ENCODE measurements around the gene BAIAP3. TPM values are rescaled to one million over a fixed set of nuclear protein-coding genes. Genes with fewer than 3 reads are reported as not detected.

BAIAP3 gene
- total RNA-seq, 1 donor from 2014 or later, result 3.9 TPM

GRCh38 chr16:1322407-1322806 is 11.0 kb upstream of the BAIAP3 start:
- intact Hi-C loops (cut with micrococcal nuclease), result no loop called here
- H3K9me3 ChIP-seq (replicated peaks), result no peaks in the 10 kb centered on the region
- H3K36me3 ChIP-seq, result peaks cover 81% of the 10 kb centered on the region
- H3K4me1 ChIP-seq, result peaks cover 23% of the 10 kb centered on the region
- H3K27ac ChIP-seq (replicated peaks), result no peak overlapping the region
- H3K4me3 ChIP-seq, result no peak overlapping the region
- no peak for TF ChIP-seq CTCF (IDR thresholded peaks at IDR 0.05; ENCODE audit: borderline replicate concordance)
- no peaks in the 10 kb centered on the region for H3K27me3 ChIP-seq (ENCODE audit: low read depth)
- DNase-seq, result no peak

GRCh38 chr16:1323296-1324239 is 9.9 kb upstream of the BAIAP3 start:
- Histone ChIP-seq H3K4me1 (peaks cover 25% of the 10 kb centered on the region), H3K36me3 (peaks cover 69% of the 10 kb centered on the region), H3K9me3 (replicated peaks) (no peaks in the 10 kb centered on the region), H3K4me3 (no peak overlapping the region), H3K27me3 (ENCODE audit: low read depth) (no peaks in the 10 kb centered on the region), H3K27ac (replicated peaks) (no peak overlapping the region)
- DNase-seq, result no peak
- TF ChIP-seq CTCF (IDR thresholded peaks at IDR 0.05; ENCODE audit: borderline replicate concordance), result no peak
- intact Hi-C loops (cut with micrococcal nuclease), result no loop called here

- H3K27ac ChIP-seq (replicated peaks), result no peak overlapping the region
- H3K4me1 ChIP-seq, result peaks cover 25% of the 10 kb centered on the region
- H3K27me3 ChIP-seq (ENCODE audit: low read depth), result no peaks in the 10 kb centered on the region
- no peaks in the 10 kb centered on the region for H3K9me3 ChIP-seq (replicated peaks)
- H3K4me3 ChIP-seq, result no peak overlapping the region
- intact Hi-C loops (cut with micrococcal nuclease), result no loop called here
- TF ChIP-seq CTCF (IDR thresholded peaks at IDR 0.05; ENCODE audit: borderline replicate concordance), result no peak
- peaks cover 61% of the 10 kb centered on the region for H3K36me3 ChIP-seq
- DNase-seq, result no peak
Measured at GRCh38 chr16:1324286-1324826, 9.1 kb upstream of the BAIAP3 start.

GRCh38 chr16:1325261-1325660 is 8.2 kb upstream of the BAIAP3 start:
- Histone ChIP-seq H3K4me3 (no peak overlapping the region), H3K4me1 (peaks cover 25% of the 10 kb centered on the region), H3K27me3 (ENCODE audit: low read depth) (no peaks in the 10 kb centered on the region), H3K9me3 (replicated peaks) (no peaks in the 10 kb centered on the region), H3K27ac (replicated peaks) (peak overlapping the region; percentile 56), H3K36me3 (peaks cover 52% of the 10 kb centered on the region)
- intact Hi-C loops (cut with micrococcal nuclease), result no loop called here
- TF ChIP-seq CTCF (IDR thresholded peaks at IDR 0.05; ENCODE audit: borderline replicate concordance), result no peak
- DNase-seq, result no peak

- Histone ChIP-seq H3K4me3 (no peak overlapping the region), H3K9me3 (replicated peaks) (peaks cover 4% of the 10 kb centered on the region), H3K27ac (replicated peaks) (peak overlapping the region; percentile 56), H3K36me3 (peaks cover 47% of the 10 kb centered on the region), H3K27me3 (ENCODE audit: low read depth) (peaks cover 5% of the 10 kb centered on the region), H3K4me1 (peaks cover 25% of the 10 kb centered on the region)
- no peak for TF ChIP-seq CTCF (IDR thresholded peaks at IDR 0.05; ENCODE audit: borderline replicate concordance)
- no peak for DNase-seq
- intact Hi-C loops (cut with micrococcal nuclease), result no loop called here
Measured at GRCh38 chr16:1325673-1326371, 7.6 kb upstream of the BAIAP3 start.

Measured in left ventricle myocardium inferior (tissue), 1 donor.